OCI-LY1 (cell line): ENCODE data around the gene LRRTM1.

Experiments
- H2AFZ ChIP-seq: fragments of 200-600 bp; sonication (generic), shearing (Covaris generic); 2 replicates; pipeline ENCODE4 v1.6.0; 2014; ENCODE audit warnings: antibody characterized with exemption, mild to moderate bottlenecking, low read length
- H3F3A ChIP-seq: fragments of 200-600 bp; sonication (generic), shearing (Covaris generic); 2 replicates; pipeline ENCODE4 v1.6.0; 2014; ENCODE audit warnings: mild to moderate bottlenecking, antibody characterized with exemption, low read length, moderate library complexity; ENCODE audit not compliant: insufficient read depth
- H3K27ac ChIP-seq: fragments of 200-600 bp; sonication (generic); 2 replicates; pipeline ENCODE4 v1.5.1; 2014; ENCODE audit warnings: low read length, mixed run types, mild to moderate bottlenecking, low read depth; ENCODE audit not compliant: poor library complexity, severe bottlenecking
- H3K27me3 ChIP-seq: fragments of 200-600 bp; sonication (generic); 2 replicates; pipeline ENCODE4 v1.6.0; 2014; ENCODE audit warnings: antibody characterized with exemption, mild to moderate bottlenecking, low read length, moderate library complexity; ENCODE audit not compliant: insufficient read depth
- H3K36me3 ChIP-seq: fragments of 200-600 bp; sonication (generic); 2 replicates; pipeline ENCODE4 v1.6.1; 2014; ENCODE audit warnings: mild to moderate bottlenecking, antibody characterized with exemption, low read length, moderate library complexity, mixed read lengths; ENCODE audit not compliant: insufficient read depth
- H3K4me1 ChIP-seq: fragments of 200-600 bp; sonication (generic); 2 replicates; pipeline ENCODE4 v1.5.1; 2014; ENCODE audit warnings: mild to moderate bottlenecking, low read length, moderate library complexity; ENCODE audit not compliant: insufficient read depth, severe bottlenecking
- H3K4me2 ChIP-seq: fragments of 200-600 bp; sonication (generic), shearing (Covaris generic); 2 replicates; pipeline ENCODE4 v1.6.1; 2014; ENCODE audit warnings: low read length
- H3K4me3 ChIP-seq: fragments of 200-600 bp; sonication (generic); 2 replicates; pipeline ENCODE4 v1.5.1; 2014; ENCODE audit warnings: low read length, low read depth, mild to moderate bottlenecking, mixed read lengths; ENCODE audit not compliant: poor library complexity, severe bottlenecking
- H3K79me2 ChIP-seq: fragments of 200-600 bp; shearing (Covaris generic); 2 replicates; pipeline ENCODE4 v1.6.1; 2016; ENCODE audit warnings: mixed run types, low read length, mixed read lengths; ENCODE audit not compliant: insufficient read depth
- H3K9ac ChIP-seq: fragments of 200-600 bp; sonication (generic), shearing (Covaris generic); 2 replicates; pipeline ENCODE4 v1.6.1; 2014; ENCODE audit warnings: mild to moderate bottlenecking, low read length, mixed read lengths
- H3K9me2 ChIP-seq: fragments of 200-600 bp; sonication (generic), shearing (Covaris generic); 2 replicates; pipeline ENCODE4 v1.6.1; 2014; ENCODE audit warnings: low read depth, mild to moderate bottlenecking, low read length, mixed read lengths
- H3K9me3 ChIP-seq: fragments of 200-600 bp; shearing (Covaris generic); 2 replicates; pipeline ENCODE4 v1.6.1; 2014; ENCODE audit warnings: low read length, mixed read lengths
- H4K20me1 ChIP-seq: fragments of 200-600 bp; sonication (generic), shearing (Covaris generic); 2 replicates; pipeline ENCODE4 v1.6.0; 2016; ENCODE audit warnings: mild to moderate bottlenecking, low read length; ENCODE audit not compliant: insufficient read depth
- CTCF ChIP-seq: fragments of 200-600 bp; sonication (generic), shearing (Covaris generic); IDR thresholded peaks from 2 replicates; pipeline ENCODE4 v1.5.1; 2017; ENCODE audit warnings: mild to moderate bottlenecking, antibody characterized with exemption, low read length, moderate library complexity, mixed read lengths
- EZH2 ChIP-seq: fragments of 200-600 bp; sonication (generic), shearing (Covaris generic); IDR thresholded peaks from 2 replicates; pipeline ENCODE4 v1.8.0; 2017; ENCODE audit warnings: borderline replicate concordance, mixed run types, mild to moderate bottlenecking, antibody characterized with exemption, low read length, moderate library complexity, mixed read lengths

The LRRTM1 gene

DNA sequence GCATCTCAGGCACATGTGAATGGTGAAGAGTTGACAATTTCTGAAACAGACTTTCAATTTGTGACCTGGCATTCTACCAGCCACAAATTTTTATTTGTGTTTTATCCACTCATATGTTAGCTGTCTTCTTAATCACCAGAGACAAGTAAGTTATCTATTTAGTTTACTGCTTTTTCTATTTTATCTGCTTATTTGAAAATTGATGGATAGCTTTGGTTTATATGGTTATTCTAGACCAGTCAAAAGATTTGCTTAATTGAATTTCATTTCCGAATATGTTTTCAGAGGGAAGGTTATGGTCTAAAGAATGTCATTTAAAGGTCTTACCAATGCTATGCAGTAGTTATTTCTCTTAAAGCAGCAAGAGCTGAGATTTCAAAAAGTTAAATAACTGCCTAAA lies 43.5 kb upstream of the LRRTM1 start:
- no peaks in the 10 kb centered on the region for H3K9me3 ChIP-seq
- no peak overlapping the region for H2AFZ ChIP-seq
- H4K20me1 ChIP-seq = no peaks in the 10 kb centered on the region
- H3K4me2 ChIP-seq = no peak overlapping the region
- no peaks in the 10 kb centered on the region for H3K36me3 ChIP-seq
- no peaks in the 10 kb centered on the region for H3F3A ChIP-seq
- no peaks in the 10 kb centered on the region for H3K27me3 ChIP-seq
- H3K4me1 ChIP-seq = no peaks in the 10 kb centered on the region
- H3K27ac ChIP-seq = no peak overlapping the region
- H3K9ac ChIP-seq = no peak overlapping the region
- no peak overlapping the region for H3K4me3 ChIP-seq
- TF ChIP-seq EZH2 (no peak), CTCF (no peak)
- no peaks in the 10 kb centered on the region for H3K79me2 ChIP-seq
- H3K9me2 ChIP-seq = no peaks in the 10 kb centered on the region

GRCh38 chr2:80340022-80340421 lies 35.5 kb upstream of the LRRTM1 start:
- Histone ChIP-seq H3K27ac (no peak overlapping the region), H3K79me2 (no peaks in the 10 kb centered on the region), H3K4me3 (no peak overlapping the region), H3K4me1 (no peaks in the 10 kb centered on the region), H3K9me2 (no peaks in the 10 kb centered on the region), H3F3A (no peaks in the 10 kb centered on the region), H4K20me1 (no peaks in the 10 kb centered on the region), H3K27me3 (no peaks in the 10 kb centered on the region), H3K9me3 (no peaks in the 10 kb centered on the region), H3K36me3 (no peaks in the 10 kb centered on the region), H3K9ac (no peak overlapping the region), H2AFZ (no peak overlapping the region), H3K4me2 (no peak overlapping the region)
- TF ChIP-seq CTCF (no peak), EZH2 (no peak)

DNA sequence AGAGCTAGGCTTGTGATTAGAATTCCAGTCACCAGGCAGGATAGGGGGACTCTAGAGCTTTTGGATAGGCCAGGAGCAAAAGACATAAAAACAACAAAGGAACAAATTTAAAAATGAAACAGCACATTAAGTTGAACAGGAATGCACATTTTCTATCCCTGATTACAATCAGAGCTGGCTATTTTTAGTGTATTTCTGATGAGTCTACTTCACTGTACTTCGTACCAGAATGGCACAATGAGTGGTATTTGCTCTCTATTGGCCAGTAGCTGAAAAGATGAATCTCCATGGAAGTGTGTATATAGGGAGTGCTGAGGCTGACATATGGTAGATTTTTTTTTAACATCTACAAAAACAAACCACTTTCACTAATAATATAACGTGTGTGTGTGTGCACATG lies 34.2 kb upstream of the LRRTM1 start:
- no peak overlapping the region for H3K4me2 ChIP-seq
- no peaks in the 10 kb centered on the region for H4K20me1 ChIP-seq
- no peak overlapping the region for H3K4me3 ChIP-seq
- no peaks in the 10 kb centered on the region for H3K9me2 ChIP-seq
- H3K79me2 ChIP-seq = no peaks in the 10 kb centered on the region
- H3K9ac ChIP-seq = no peak overlapping the region
- no peaks in the 10 kb centered on the region for H3F3A ChIP-seq
- H3K27ac ChIP-seq = no peak overlapping the region
- no peaks in the 10 kb centered on the region for H3K27me3 ChIP-seq
- H3K4me1 ChIP-seq = no peaks in the 10 kb centered on the region
- no peak for TF ChIP-seq CTCF
- no peak for TF ChIP-seq EZH2
- no peak overlapping the region for H2AFZ ChIP-seq
- H3K9me3 ChIP-seq = no peaks in the 10 kb centered on the region
- H3K36me3 ChIP-seq = no peaks in the 10 kb centered on the region
